Fibroblast of mammary gland (primary cell): ENCODE results near the gene ZFP36.
A peak's percentile ranks its signal among the peaks of the same experiment; 100 is the strongest.
"Not testable (repeated sequence)": the region's sequence is repeated elsewhere in the genome, so short reads cannot be mapped to it uniquely, and the experiment has no call there.

Experiments
- DNase-seq: peaks from one replicate; pipeline ENCODE4 v3.0.0-alpha.2; 2010; ENCODE audit warnings: low read depth
- H3K4me3 ChIP-seq: 2 replicates; pipeline ENCODE4 v1.5.1; 2011; ENCODE audit warnings: low read depth, mild to moderate bottlenecking, low read length, moderate library complexity; ENCODE audit not compliant: control insufficient read depth
- CTCF ChIP-seq: conservative IDR thresholded peaks from 2 replicates; pipeline ENCODE4 v1.5.1; 2011; ENCODE audit warnings: low read depth, low read length, inconsistent platforms; ENCODE audit not compliant: control insufficient read depth, insufficient read depth

Gene ZFP36

DNA sequence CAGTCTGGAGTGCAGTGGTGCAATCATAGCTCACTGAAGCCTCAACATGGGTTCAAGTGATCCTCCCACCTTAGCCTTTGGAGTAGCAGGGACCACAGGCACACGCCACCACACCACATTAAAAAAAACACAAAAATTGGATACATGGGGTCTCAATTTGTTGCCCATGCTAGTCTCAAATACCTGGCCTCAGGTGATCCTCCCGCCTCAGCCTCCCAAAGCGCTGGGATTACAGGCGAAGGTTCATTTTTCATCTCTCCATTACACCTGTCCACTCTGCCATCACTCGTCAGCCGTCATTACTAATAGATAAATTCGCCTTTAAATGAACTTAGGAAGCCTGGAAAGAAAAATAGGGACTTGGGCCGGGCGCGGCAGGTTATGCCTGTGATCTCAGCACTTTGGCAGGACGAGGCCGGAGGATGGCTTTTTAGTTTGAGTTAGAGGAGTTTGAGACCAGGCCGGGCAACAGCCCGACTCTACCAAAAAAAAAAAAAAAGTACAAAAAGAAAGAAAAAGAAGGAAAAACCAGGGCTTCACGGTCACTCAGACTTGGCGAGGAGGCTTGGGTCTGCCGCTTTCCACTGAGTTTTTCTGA lies 38.0 kb downstream of the ZFP36 start:
- DNase-seq, result peak; percentile 40

GRCh38 chr19:39445196-39446111 lies 38.8 kb downstream of the ZFP36 start, which contains the start of gene SUPT5H:
TSS of gene SUPT5H (plus strand) at chr19:39445582. CDS start at chr19:39445891, 309 bp downstream.
- TF ChIP-seq CTCF, result no peak
- peak within 1 kb of the TSS; percentile 99 for H3K4me3 ChIP-seq
- DNase-seq, result peak; percentile 97

More for the DNA sequence above, 38.0 kb downstream of the ZFP36 start:
- H3K4me3 ChIP-seq, result peak overlapping the region; percentile 99
- TF ChIP-seq CTCF, result no peak

GRCh38 chr19:39446365-39447084 lies 39.9 kb downstream of the ZFP36 start:
- DNase-seq, result no peak
- TF ChIP-seq CTCF, result no peak
- H3K4me3 ChIP-seq, result peak overlapping the region; percentile 99

GRCh38 chr19:39448271-39448670 lies 41.6 kb downstream of the ZFP36 start:
- H3K4me3 ChIP-seq, result no peak overlapping the region
- TF ChIP-seq CTCF, result no peak
- DNase-seq, result peak; percentile 30

- no peak for TF ChIP-seq CTCF
- DNase-seq, result no peak
- no peak overlapping the region for H3K4me3 ChIP-seq
These were observed 42.6 kb downstream of the ZFP36 start for GRCh38 chr19:39449116-39449797.

DNA sequence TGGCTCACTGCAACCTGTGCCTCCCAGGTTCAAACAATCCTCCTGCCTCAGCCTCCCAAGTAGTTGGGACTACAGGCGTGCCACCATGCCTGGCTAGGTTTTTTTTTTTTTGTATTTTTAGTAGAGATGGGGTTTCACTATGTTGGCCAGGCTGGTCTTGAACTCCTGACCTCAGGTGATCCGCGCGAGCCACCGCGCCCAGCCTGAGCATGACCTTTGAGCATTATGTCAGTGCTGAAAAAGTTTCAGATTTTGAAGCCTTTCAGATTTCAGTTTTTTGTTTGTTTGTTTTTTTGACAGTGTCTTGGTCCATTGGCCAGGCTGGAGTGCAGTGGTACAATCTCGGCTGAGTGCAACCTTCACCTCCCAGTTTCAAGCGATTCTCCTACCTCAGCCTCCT lies 44.6 kb downstream of the ZFP36 start:
- not testable (repeated sequence) for DNase-seq, H3K4me3 ChIP-seq
